HepG2 (cell line): ENCODE results near the gene CASKIN2. TPM values are rescaled to one million over a fixed set of nuclear protein-coding genes. Genes with fewer than 3 reads are reported as not detected.

Experiments used
- BCLAF1 ChIP-seq: fragments of 450-650 bp; IDR thresholded peaks from 2 replicates; pipeline ENCODE4 v1.6.1; 2017; ENCODE audit warnings: mild to moderate bottlenecking
- CBX5 ChIP-seq: sonication (generic); formaldehyde crosslinking; IDR thresholded peaks from 2 replicates; pipeline ENCODE4 v1.4.0; 2020; ENCODE audit warnings: missing genetic modification reagents, borderline replicate concordance
- ELF4 ChIP-seq: sonication (generic); formaldehyde crosslinking; IDR thresholded peaks from 2 replicates; pipeline ENCODE4 v1.5.0; 2020; ENCODE audit warnings: missing genetic modification reagents, mild to moderate bottlenecking, moderate library complexity, borderline replicate concordance
- HCFC1 ChIP-seq: fragments of 150-350 bp; IDR thresholded peaks from 2 replicates; pipeline ENCODE4 v1.6.1; 2014; ENCODE audit warnings: low read depth, low read length
- KLF11 ChIP-seq: IDR thresholded peaks from 2 replicates; pipeline ENCODE4 v1.6.1; 2016; ENCODE audit warnings: missing compliant biosample characterization
- MBD4 ChIP-seq: IDR thresholded peaks from 2 replicates; pipeline ENCODE4 v1.6.1; 2012; ENCODE audit warnings: low read length, inconsistent platforms, borderline replicate concordance
- MIXL1 ChIP-seq: IDR thresholded peaks from 2 replicates; pipeline ENCODE4 v1.6.1; 2016
- NAIF1 ChIP-seq: sonication (generic); formaldehyde crosslinking; IDR thresholded peaks from 2 replicates; pipeline ENCODE4 v1.5.0; 2020; ENCODE audit warnings: mild to moderate bottlenecking, missing genetic modification reagents, borderline replicate concordance
- NCOA5 ChIP-seq: sonication (generic); formaldehyde crosslinking; IDR thresholded peaks from 2 replicates; pipeline ENCODE4 v1.4.0; 2020; ENCODE audit warnings: missing genetic modification reagents
- RFXAP ChIP-seq: sonication (generic); formaldehyde crosslinking; IDR thresholded peaks from 2 replicates; pipeline ENCODE4 v1.4.0; 2020; ENCODE audit warnings: missing genetic modification reagents, borderline replicate concordance
- RORA ChIP-seq: sonication (generic); formaldehyde crosslinking; IDR thresholded peaks from 2 replicates; pipeline ENCODE4 v1.5.0; 2020; ENCODE audit warnings: mild to moderate bottlenecking, missing genetic modification reagents, moderate library complexity
- ZBTB39 ChIP-seq: sonication (generic); formaldehyde crosslinking; IDR thresholded peaks from 2 replicates; pipeline ENCODE4 v1.5.0; 2020; ENCODE audit warnings: missing genetic modification reagents
- ZFYVE20 ChIP-seq: sonication (generic); formaldehyde crosslinking; IDR thresholded peaks from 2 replicates; pipeline ENCODE4 v1.8.0; 2023; ENCODE audit warnings: low read depth, mild to moderate bottlenecking, moderate library complexity, missing genetic modification reagents, borderline replicate concordance
- ZNF207 ChIP-seq: fragments of 450-650 bp; IDR thresholded peaks from 2 replicates; pipeline ENCODE4 v1.6.1; 2016; ENCODE audit warnings: antibody characterized with exemption, borderline replicate concordance
- ZNF3 ChIP-seq: IDR thresholded peaks from 2 replicates; pipeline ENCODE4 v1.7.0; 2017; ENCODE audit warnings: inconsistent platforms
- ZNF558 ChIP-seq: sonication (generic); formaldehyde crosslinking; IDR thresholded peaks from 2 replicates; pipeline ENCODE4 v1.9.0; 2022; ENCODE audit warnings: mild to moderate bottlenecking, missing genetic modification reagents, borderline replicate concordance
- ZNF652 ChIP-seq: IDR thresholded peaks from 2 replicates; pipeline ENCODE4 v1.6.1; 2016; ENCODE audit warnings: low read depth, borderline replicate concordance
- ZNF703 ChIP-seq: sonication (generic); formaldehyde crosslinking; IDR thresholded peaks from 2 replicates; pipeline ENCODE4 v1.5.1; 2020; ENCODE audit warnings: missing genetic modification reagents, mild to moderate bottlenecking, moderate library complexity, borderline replicate concordance
- polyA plus RNA-seq, 8 experiments: library from polyadenylated mRNA; depleted of rRNA in 3 of 8; stranded (reverse) in 7 of 8; unstranded in 1 of 8; fragments of >200 nt; fragmentation: Illumina TruSeq in 4 of 8; extraction: Trizol in 4 of 8; gene quantifications; 2 replicates each; pipeline versions ENCODE4 v1.2.1 to v1.2.3, GENCODE V29; 2011 to 2016; ENCODE audit warnings: low read depth in 4 of 8, missing spikeins in 1 of 8, mixed read lengths in 1 of 8; ENCODE audit not compliant: insufficient read depth in 1 of 8
- total RNA-seq, 5 experiments: library from RNA; depleted of rRNA; stranded (reverse); fragments of >200 nt; fragmentation: Illumina TruSeq; extraction: Trizol; gene quantifications; 2 replicates each; pipeline ENCODE4 v1.2.3, GENCODE V29; 2016; ENCODE audit warnings: low read depth in 1 of 5
- TF ChIP-seq, protein P1 (sequence below): sonication (generic); formaldehyde crosslinking; IDR thresholded peaks from 2 replicates; pipeline ENCODE4 v1.5.1; 2020; ENCODE audit warnings: missing genetic modification reagents, mild to moderate bottlenecking, borderline replicate concordance
- TF ChIP-seq, protein P2 (sequence below): sonication (generic); formaldehyde crosslinking; IDR thresholded peaks from 2 replicates; pipeline ENCODE4 v1.4.0; 2020; ENCODE audit warnings: missing genetic modification reagents

The CASKIN2 gene
- total and polyA plus RNA-seq, 2 of the 13 experiments (the other 11 are each of a cell fraction or from before 2014, with no cell fraction given) = 5.2 to 7.8 TPM

DNA sequence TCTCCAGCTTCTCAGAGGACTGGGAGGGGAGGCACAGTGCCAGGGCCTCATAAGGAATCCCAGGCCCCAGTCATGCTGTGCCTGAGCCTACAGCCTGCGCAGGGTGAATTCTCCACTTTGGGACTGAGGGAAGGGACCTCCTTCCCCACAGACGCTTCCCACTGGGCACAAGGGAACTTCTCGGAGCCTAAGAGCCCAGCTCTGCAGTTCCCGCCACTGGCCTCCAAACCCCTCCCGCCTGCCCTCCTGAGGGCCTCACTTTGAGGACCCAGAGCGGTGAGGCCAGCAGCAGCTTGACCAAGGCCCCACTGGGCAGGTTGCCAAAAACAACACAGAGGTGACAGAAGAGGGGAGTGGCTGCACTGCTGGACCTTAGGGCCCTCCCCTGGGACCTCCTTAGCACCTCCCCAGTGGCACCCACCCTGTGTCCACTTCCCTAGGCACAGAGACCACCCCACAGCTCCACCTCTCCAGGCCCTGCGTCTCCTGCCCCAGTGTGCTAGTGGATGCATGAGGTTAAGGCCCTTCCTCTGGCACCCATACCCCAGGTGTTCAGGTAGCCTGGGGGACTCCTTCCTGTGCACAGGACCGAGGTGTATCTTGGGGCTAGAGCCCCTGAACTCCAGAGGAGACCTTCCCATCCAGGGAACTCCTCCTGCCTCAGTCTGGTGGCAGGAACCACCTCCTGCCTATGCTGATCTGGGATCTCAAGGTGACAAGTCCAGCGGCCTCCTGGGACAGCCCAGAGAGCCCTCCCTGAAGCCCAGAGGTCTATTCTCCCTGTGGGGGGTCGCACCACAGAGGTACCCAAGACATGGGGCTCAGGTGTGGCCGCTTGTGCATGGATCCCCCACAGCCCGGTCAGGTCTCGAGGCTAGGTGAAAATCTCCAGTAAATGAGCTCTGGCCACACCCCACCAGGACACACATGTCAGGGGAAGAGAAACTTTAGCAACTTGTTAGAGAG, 3.4 kb downstream of the CASKIN2 start (continued):
- TF ChIP-seq, protein P1, sequence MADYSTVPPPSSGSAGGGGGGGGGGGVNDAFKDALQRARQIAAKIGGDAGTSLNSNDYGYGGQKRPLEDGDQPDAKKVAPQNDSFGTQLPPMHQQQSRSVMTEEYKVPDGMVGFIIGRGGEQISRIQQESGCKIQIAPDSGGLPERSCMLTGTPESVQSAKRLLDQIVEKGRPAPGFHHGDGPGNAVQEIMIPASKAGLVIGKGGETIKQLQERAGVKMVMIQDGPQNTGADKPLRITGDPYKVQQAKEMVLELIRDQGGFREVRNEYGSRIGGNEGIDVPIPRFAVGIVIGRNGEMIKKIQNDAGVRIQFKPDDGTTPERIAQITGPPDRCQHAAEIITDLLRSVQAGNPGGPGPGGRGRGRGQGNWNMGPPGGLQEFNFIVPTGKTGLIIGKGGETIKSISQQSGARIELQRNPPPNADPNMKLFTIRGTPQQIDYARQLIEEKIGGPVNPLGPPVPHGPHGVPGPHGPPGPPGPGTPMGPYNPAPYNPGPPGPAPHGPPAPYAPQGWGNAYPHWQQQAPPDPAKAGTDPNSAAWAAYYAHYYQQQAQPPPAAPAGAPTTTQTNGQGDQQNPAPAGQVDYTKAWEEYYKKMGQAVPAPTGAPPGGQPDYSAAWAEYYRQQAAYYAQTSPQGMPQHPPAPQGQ = 0 out of 2 replicates have a peak, but pooled peaks have one; percentile 77
- TF ChIP-seq ZNF703 (CRISPR knock-in tag) = no peak
- TF ChIP-seq ZNF652 = no peak
- TF ChIP-seq BCLAF1 = no peak
- no peak for TF ChIP-seq ZFYVE20
- TF ChIP-seq HCFC1 = no peak
- no peak for TF ChIP-seq NCOA5 (CRISPR knock-in tag)
- TF ChIP-seq ZNF3 (CRISPR knock-in tag) = no peak
- TF ChIP-seq NAIF1 (CRISPR knock-in tag) = no peak
- 0 out of 2 replicates have a peak, but pooled peaks have one; percentile 57 for TF ChIP-seq MIXL1 (CRISPR knock-in tag)
- no peak for TF ChIP-seq MBD4
- TF ChIP-seq KLF11 (CRISPR knock-in tag) = peak; percentile 86; the same call in 1 of the 2 replicates
- peak; percentile 54; the same call in 1 of the 2 replicates for TF ChIP-seq CBX5 (CRISPR knock-in tag)
- no peak for TF ChIP-seq ZBTB39 (CRISPR knock-in tag)
- TF ChIP-seq, protein P2, sequence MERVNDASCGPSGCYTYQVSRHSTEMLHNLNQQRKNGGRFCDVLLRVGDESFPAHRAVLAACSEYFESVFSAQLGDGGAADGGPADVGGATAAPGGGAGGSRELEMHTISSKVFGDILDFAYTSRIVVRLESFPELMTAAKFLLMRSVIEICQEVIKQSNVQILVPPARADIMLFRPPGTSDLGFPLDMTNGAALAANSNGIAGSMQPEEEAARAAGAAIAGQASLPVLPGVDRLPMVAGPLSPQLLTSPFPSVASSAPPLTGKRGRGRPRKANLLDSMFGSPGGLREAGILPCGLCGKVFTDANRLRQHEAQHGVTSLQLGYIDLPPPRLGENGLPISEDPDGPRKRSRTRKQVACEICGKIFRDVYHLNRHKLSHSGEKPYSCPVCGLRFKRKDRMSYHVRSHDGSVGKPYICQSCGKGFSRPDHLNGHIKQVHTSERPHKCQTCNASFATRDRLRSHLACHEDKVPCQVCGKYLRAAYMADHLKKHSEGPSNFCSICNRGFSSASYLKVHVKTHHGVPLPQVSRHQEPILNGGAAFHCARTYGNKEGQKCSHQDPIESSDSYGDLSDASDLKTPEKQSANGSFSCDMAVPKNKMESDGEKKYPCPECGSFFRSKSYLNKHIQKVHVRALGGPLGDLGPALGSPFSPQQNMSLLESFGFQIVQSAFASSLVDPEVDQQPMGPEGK (CRISPR knock-in tag) = peak; percentile 98
- TF ChIP-seq ZNF207 = no peak
- peak; percentile 56; the same call in 1 of the 2 replicates for TF ChIP-seq ZNF558 (CRISPR knock-in tag)
- no peak for TF ChIP-seq RFXAP (CRISPR knock-in tag)
- TF ChIP-seq RORA (CRISPR knock-in tag) = no peak
- TF ChIP-seq ELF4 (CRISPR knock-in tag) = no peak
